Activated CD4-positive, alpha-beta memory T cell treated with anti-CD3 and anti-CD28 coated beads, Interleukin-2, amount 10 ng/mL, durations not matched to agents 7 days and 5 days (primary cell): ENCODE data around the gene CADM1. TPM values are rescaled to one million over a fixed set of nuclear protein-coding genes. Genes with fewer than 3 reads are reported as not detected.

Source experiments
- CTCF ChIA-PET: fragments of 350-600 bp; sonication (Branson Sonifier 250); formaldehyde crosslinking; loops from one replicate; lab custom pipeline; 2021; ENCODE audit warnings: antibody characterized with exemption, inconsistent platforms; lab: Charles Lee
- POLR2A ChIA-PET: fragments of 350-600 bp; sonication (Branson Sonifier 250); formaldehyde crosslinking; loops from one replicate; lab custom pipeline; 2021; ENCODE audit warnings: antibody characterized with exemption; lab: Charles Lee
- DNase-seq: peaks from one replicate; pipeline ENCODE4 v3.0.0-alpha.2; 2020
- H3K27ac Mint-ChIP-seq: one replicate; pipeline ENCODE4 v1.8.0; 2021; ENCODE audit warnings: mild to moderate bottlenecking, mixed read lengths
- H3K27me3 Mint-ChIP-seq: one replicate; pipeline ENCODE4 v1.8.0; 2021; ENCODE audit warnings: mixed read lengths
- H3K36me3 Mint-ChIP-seq: one replicate; pipeline ENCODE4 v1.8.0; 2021; ENCODE audit warnings: low read depth, mixed read lengths
- H3K4me1 Mint-ChIP-seq: one replicate; pipeline ENCODE4 v1.8.0; 2021; ENCODE audit warnings: mixed read lengths
- H3K4me3 Mint-ChIP-seq: one replicate; pipeline ENCODE4 v1.8.0; 2021; ENCODE audit warnings: mild to moderate bottlenecking, mixed read lengths
- H3K9me3 Mint-ChIP-seq: one replicate; pipeline ENCODE4 v1.8.0; 2021; ENCODE audit warnings: mixed read lengths
- total RNA-seq, 2 experiments: library from RNA; stranded (reverse); gene quantifications; one replicate each; pipeline ENCODE4 v1.2.3, GENCODE V29; 2021

The CADM1 gene
- total RNA-seq, 2 experiments from 2014 or later = 1.7 to 2.5 TPM

DNA sequence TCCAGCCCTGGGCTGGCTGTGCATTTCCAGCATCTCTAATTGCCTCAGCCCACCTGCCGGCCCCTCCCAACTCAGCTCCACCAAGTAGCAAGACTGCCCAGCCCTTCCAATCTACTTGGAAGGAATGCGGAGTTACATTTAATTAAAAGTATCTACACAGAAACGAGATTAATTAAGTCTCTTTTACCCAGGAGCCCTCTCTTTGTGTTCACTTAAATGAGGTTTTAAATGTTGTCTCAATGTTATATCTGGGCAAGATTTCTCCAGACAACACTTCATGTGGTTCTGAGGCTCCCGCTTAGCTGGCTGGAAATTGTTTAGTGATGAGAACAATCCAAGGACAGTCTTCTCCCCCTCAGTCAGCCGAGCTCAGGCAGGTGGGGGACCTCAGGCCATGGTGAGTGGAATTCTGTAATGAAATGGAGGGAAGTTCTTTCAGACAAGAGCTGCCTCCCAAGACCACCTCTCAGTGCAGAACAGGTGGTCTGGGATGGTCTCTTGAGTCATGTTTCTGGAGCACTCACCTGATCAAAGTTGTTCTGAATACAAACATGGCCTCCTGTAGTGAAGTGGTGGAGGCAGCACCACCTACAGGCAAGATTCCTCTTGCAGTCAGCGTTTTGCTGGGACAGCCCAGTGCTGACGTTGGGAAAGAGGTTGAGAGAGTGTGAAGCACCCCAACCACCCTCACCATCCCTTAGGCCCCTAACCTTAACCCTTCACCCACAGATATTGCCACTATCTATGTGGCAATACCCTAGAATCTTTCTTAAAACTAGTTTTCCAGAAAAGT is 371.6 kb downstream of the CADM1 start:
- H3K9me3 Mint-ChIP-seq = no peaks in the 10 kb centered on the region
- POLR2A ChIA-PET = no interaction called here
- H3K4me3 Mint-ChIP-seq = no peak overlapping the region
- no peaks in the 10 kb centered on the region for H3K36me3 Mint-ChIP-seq
- no peaks in the 10 kb centered on the region for H3K4me1 Mint-ChIP-seq
- CTCF ChIA-PET = no interaction called here
- no peaks in the 10 kb centered on the region for H3K27me3 Mint-ChIP-seq
- DNase-seq = no peak
- no peak overlapping the region for H3K27ac Mint-ChIP-seq

DNA sequence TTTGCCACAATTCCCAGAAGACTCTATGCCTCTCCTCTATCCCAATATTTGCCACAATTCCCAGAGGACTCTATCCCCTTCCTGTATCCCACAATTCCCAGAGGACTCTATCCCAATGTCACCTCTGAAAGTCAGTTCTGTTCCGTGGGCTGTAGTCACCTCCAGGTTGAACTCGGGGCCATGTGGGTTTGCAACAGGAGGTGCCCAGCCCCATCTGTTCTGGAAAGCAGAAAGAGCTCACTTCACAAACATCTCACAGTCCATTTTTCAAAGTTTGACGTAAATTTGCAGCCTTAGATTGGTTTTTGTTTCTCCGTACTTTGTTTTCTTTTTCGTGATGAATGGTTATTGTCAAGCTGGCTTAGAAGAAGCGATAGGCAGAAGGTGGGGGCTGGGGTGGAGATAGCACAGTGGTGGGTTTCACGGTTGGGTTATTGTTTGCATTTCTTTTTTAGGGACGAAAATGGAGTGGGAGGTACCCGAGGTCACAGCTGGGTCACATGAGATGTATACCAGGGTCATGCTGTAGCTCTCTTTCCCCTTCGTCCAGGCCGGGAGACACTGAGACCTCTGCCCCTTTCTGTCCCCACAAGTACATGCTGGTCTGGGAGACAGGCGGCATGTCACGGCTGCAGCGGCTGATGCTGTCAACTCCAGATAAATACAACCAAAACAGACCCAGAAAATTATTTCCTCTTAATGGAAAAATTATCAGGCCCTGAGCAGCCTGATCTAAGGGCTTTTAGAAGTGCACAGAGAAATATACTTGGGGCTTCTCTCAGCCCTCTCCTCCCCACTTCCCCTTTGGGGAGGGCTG is 374.5 kb downstream of the CADM1 start:
- no peak for DNase-seq
- Mint-ChIP-seq H3K27me3 (no peaks in the 10 kb centered on the region), H3K4me1 (no peaks in the 10 kb centered on the region), H3K27ac (no peak overlapping the region), H3K4me3 (no peak overlapping the region), H3K36me3 (no peaks in the 10 kb centered on the region), H3K9me3 (no peaks in the 10 kb centered on the region)
- ChIA-PET POLR2A (no interaction called here), CTCF (no interaction called here)

GRCh38 chr11:115128226-115128625 is 376.0 kb downstream of the CADM1 start:
- CTCF ChIA-PET = no interaction called here
- POLR2A ChIA-PET = no interaction called here
- no peak overlapping the region for H3K27ac Mint-ChIP-seq
- DNase-seq = no peak
- H3K36me3 Mint-ChIP-seq = no peaks in the 10 kb centered on the region
- H3K4me1 Mint-ChIP-seq = no peaks in the 10 kb centered on the region
- no peak overlapping the region for H3K4me3 Mint-ChIP-seq
- no peaks in the 10 kb centered on the region for H3K27me3 Mint-ChIP-seq
- H3K9me3 Mint-ChIP-seq = no peaks in the 10 kb centered on the region

DNA sequence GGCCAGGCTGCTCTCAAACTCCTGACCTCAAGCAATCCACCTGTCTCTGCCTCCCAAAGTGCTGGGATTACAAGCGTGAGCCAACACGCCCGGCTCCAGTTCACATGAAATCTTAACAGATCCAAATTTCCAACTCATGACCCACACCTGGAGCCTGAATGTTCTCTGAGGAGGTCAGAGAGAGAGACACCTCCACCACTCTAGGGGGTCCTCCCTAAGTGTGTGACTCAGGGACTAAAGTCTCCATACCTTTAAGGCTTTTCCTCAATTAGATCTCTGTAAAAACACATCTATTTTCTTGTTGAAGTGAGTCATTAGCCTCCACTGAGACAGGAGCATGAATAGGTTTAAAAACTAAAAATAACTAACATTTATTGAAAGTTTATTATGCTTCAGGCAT is 376.4 kb downstream of the CADM1 start:
- Mint-ChIP-seq H3K4me3 (no peak overlapping the region), H3K4me1 (no peaks in the 10 kb centered on the region), H3K27ac (no peak overlapping the region), H3K27me3 (no peaks in the 10 kb centered on the region), H3K9me3 (no peaks in the 10 kb centered on the region), H3K36me3 (no peaks in the 10 kb centered on the region)
- POLR2A ChIA-PET = no interaction called here
- CTCF ChIA-PET = no interaction called here
- DNase-seq = no peak

DNA sequence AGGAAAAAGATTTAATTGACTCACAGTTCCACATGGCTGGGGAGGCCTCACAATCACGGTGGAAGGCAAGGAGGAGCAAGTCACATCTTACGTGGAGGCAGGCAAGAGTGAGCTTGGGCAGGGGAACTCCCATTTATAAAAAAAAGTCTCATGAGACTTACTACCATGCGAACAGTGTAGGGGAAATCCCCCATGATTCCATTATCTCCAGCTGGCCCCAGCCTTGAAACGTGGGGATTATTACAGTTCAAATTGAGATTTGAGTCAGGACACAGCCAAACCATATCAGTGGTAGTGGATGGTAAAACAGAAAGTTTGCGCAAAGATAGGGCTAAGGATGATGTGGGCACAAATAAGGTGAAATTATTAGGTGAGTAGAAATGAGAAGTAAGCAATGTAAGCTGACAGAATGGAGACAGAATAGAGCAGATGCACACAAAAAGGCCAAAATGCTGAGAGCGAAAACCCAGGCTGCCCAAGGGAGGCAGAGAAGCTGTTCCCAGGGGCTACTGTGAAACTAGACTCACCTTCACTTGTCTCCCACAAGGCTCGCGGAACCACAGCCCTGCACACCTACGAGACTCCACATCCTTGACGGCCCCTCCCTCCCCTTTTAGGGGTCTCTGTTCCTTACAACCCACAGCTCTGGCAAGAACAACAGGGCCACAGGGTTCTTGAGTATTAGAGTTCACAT is 377.6 kb downstream of the CADM1 start:
- ChIA-PET CTCF (no interaction called here), POLR2A (no interaction called here)
- Mint-ChIP-seq H3K36me3 (no peaks in the 10 kb centered on the region), H3K27me3 (no peaks in the 10 kb centered on the region), H3K4me3 (no peak overlapping the region), H3K9me3 (no peaks in the 10 kb centered on the region), H3K4me1 (no peaks in the 10 kb centered on the region), H3K27ac (no peak overlapping the region)
- DNase-seq = no peak

DNA sequence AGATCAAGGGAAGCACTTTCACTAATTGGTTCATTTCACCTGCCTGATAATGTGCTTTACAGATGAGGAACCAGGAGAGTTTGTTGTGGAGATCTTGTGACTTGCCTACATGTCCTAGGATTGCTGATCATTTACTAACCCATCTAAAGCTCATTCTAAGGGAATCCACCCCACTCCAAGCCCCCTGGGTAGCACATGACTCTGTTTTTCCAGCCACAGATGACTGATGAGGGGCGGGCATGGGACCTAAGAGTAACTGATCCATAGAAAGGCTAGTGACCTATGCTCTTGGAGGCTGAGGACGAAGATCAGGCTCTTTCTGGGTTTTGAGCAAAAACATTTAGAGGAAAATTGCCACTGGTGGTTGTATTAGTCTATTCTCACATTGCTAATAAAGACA is 378.1 kb downstream of the CADM1 start:
- Mint-ChIP-seq H3K4me3 (no peak overlapping the region), H3K36me3 (no peaks in the 10 kb centered on the region), H3K27me3 (no peaks in the 10 kb centered on the region), H3K4me1 (no peaks in the 10 kb centered on the region), H3K27ac (no peak overlapping the region), H3K9me3 (no peaks in the 10 kb centered on the region)
- ChIA-PET CTCF (no interaction called here), POLR2A (no interaction called here)
- DNase-seq = no peak

- H3K27me3 Mint-ChIP-seq = no peaks in the 10 kb centered on the region
- H3K9me3 Mint-ChIP-seq = no peaks in the 10 kb centered on the region
- no peaks in the 10 kb centered on the region for H3K4me1 Mint-ChIP-seq
- ChIA-PET CTCF (no interaction called here), POLR2A (no interaction called here)
- no peak overlapping the region for H3K27ac Mint-ChIP-seq
- DNase-seq = no peak
- H3K4me3 Mint-ChIP-seq = no peak overlapping the region
- no peaks in the 10 kb centered on the region for H3K36me3 Mint-ChIP-seq
These were observed 379.4 kb downstream of the CADM1 start for GRCh38 chr11:115124786-115125185.

- no peak overlapping the region for H3K4me3 Mint-ChIP-seq
- no peaks in the 10 kb centered on the region for H3K9me3 Mint-ChIP-seq
- no peaks in the 10 kb centered on the region for H3K4me1 Mint-ChIP-seq
- no peak overlapping the region for H3K27ac Mint-ChIP-seq
- ChIA-PET CTCF (no interaction called here), POLR2A (no interaction called here)
- no peaks in the 10 kb centered on the region for H3K27me3 Mint-ChIP-seq
- no peak for DNase-seq
- no peaks in the 10 kb centered on the region for H3K36me3 Mint-ChIP-seq
These were observed 380.6 kb downstream of the CADM1 start for GRCh38 chr11:115123641-115124040.

DNA sequence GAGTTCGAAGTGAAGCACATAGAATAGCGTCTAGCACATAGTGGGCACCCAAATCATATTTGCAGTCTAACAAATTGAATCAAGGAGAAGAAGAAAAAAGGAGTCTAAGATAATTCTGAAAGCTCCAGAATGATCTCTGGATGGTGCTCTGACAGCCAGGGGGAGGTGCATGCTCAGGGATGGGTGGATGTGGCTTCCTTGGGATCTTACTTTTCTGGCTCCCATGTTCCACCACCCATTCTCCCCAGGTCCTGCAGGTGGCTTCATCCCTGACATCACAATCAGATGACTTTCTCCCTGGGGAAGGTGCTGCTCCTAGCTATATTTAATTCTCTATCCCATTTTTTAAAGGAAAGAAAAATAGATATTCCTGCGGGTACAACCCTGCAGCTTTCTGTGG is 381.9 kb downstream of the CADM1 start:
- Mint-ChIP-seq H3K27me3 (peaks cover 1% of the 10 kb centered on the region), H3K36me3 (no peaks in the 10 kb centered on the region), H3K9me3 (no peaks in the 10 kb centered on the region), H3K27ac (no peak overlapping the region), H3K4me3 (no peak overlapping the region), H3K4me1 (no peaks in the 10 kb centered on the region)
- DNase-seq = no peak
- POLR2A ChIA-PET = no interaction called here
- CTCF ChIA-PET = no interaction called here
